Neural progenitor cell (in vitro differentiated cells): ENCODE data around the gene PLEKHA6. TPM values are rescaled to one million over a fixed set of nuclear protein-coding genes. Genes with fewer than 3 reads are reported as not detected.

Experiments used
- DNase-seq: peaks from one replicate; pipeline ENCODE4 v3.0.0-alpha.2; 2016; ENCODE audit warnings: low spot score
- H2AFZ ChIP-seq: fragments of 200-600 bp; sonication (generic); replicated peaks from 2 replicates; pipeline ENCODE4 v1.6.1; 2016; ENCODE audit warnings: antibody characterized with exemption
- H3F3A ChIP-seq: fragments of 200-600 bp; sonication (generic); 2 replicates; pipeline ENCODE4 v1.6.1; 2016; ENCODE audit warnings: antibody characterized with exemption, low read depth
- H3K27ac ChIP-seq: fragments of 200-600 bp; sonication (generic); 2 replicates; pipeline ENCODE4 v1.5.1; 2016; ENCODE audit warnings: mild to moderate bottlenecking
- H3K27me3 ChIP-seq: fragments of 200-600 bp; sonication (generic); 2 replicates; pipeline ENCODE4 v1.6.1; 2016; ENCODE audit warnings: mild to moderate bottlenecking, moderate library complexity
- H3K36me3 ChIP-seq: fragments of 200-600 bp; sonication (generic); 2 replicates; pipeline ENCODE4 v1.5.1; 2016
- H3K4me1 ChIP-seq: fragments of 200-600 bp; sonication (generic); 2 replicates; pipeline ENCODE4 v1.6.1; 2016; ENCODE audit warnings: mixed run types
- H3K4me2 ChIP-seq: fragments of 200-600 bp; sonication (generic); 2 replicates; pipeline ENCODE4 v1.6.1; 2016
- H3K4me3 ChIP-seq: fragments of 200-600 bp; sonication (generic); 2 replicates; pipeline ENCODE4 v1.5.1; 2016
- H3K79me2 ChIP-seq: fragments of 200-600 bp; sonication (generic); 2 replicates; pipeline ENCODE4 v1.6.1; 2016; ENCODE audit warnings: low read depth
- H3K9ac ChIP-seq: fragments of 200-600 bp; sonication (generic); 2 replicates; pipeline ENCODE4 v1.6.1; 2016
- H3K9me3 ChIP-seq: fragments of 200-600 bp; sonication (generic); 2 replicates; pipeline ENCODE4 v1.5.1; 2016; ENCODE audit warnings: low read depth
- H4K20me1 ChIP-seq: fragments of 200-600 bp; sonication (generic); 2 replicates; pipeline ENCODE4 v1.6.1; 2016; ENCODE audit warnings: low read depth
- H3K27ac Mint-ChIP-seq: 3 replicates; pipeline ENCODE4 v1.8.0; 2021; ENCODE audit warnings: mixed read lengths
- H3K27me3 Mint-ChIP-seq: 2 replicates; pipeline ENCODE4 v1.8.0; 2022; ENCODE audit warnings: low read depth, mild to moderate bottlenecking, inconsistent platforms, moderate library complexity, mixed read lengths; ENCODE audit not compliant: insufficient read depth
- H3K36me3 Mint-ChIP-seq: 3 replicates; pipeline ENCODE4 v1.8.0; 2021; ENCODE audit warnings: mixed read lengths
- H3K4me1 Mint-ChIP-seq: 3 replicates; pipeline ENCODE4 v1.8.0; 2021; ENCODE audit warnings: mixed read lengths
- H3K4me3 Mint-ChIP-seq: 3 replicates; pipeline ENCODE4 v1.8.0; 2021; ENCODE audit warnings: mild to moderate bottlenecking, moderate library complexity, mixed read lengths
- H3K9me3 Mint-ChIP-seq: 3 replicates; pipeline ENCODE4 v1.8.0; 2020; ENCODE audit warnings: mixed read lengths
- EZH2 ChIP-seq: fragments of 200-600 bp; sonication (generic); IDR thresholded peaks from 2 replicates; pipeline ENCODE4 v1.6.1; 2017; ENCODE audit warnings: antibody characterized with exemption, mild to moderate bottlenecking, moderate library complexity
- EZH2phosphoT487 ChIP-seq: fragments of 200-600 bp; sonication (generic); IDR thresholded peaks from 2 replicates; pipeline ENCODE4 v1.6.1; 2017; ENCODE audit warnings: antibody characterized with exemption
- total RNA-seq: library from RNA; depleted of rRNA; stranded (reverse); fragments of >200 nt; gene quantifications from 2 replicates; pipeline ENCODE4 v1.2.3, GENCODE V29; 2015; ENCODE audit warnings: low replicate concordance
- TF ChIP-seq, protein P1 (sequence below): fragments of 200-600 bp; sonication (generic); IDR thresholded peaks from 2 replicates; pipeline ENCODE4 v1.5.1; 2017; ENCODE audit warnings: antibody characterized with exemption, mild to moderate bottlenecking

PLEKHA6 gene
- total RNA-seq, 1 donor from 2014 or later, result 0.58 TPM

DNA sequence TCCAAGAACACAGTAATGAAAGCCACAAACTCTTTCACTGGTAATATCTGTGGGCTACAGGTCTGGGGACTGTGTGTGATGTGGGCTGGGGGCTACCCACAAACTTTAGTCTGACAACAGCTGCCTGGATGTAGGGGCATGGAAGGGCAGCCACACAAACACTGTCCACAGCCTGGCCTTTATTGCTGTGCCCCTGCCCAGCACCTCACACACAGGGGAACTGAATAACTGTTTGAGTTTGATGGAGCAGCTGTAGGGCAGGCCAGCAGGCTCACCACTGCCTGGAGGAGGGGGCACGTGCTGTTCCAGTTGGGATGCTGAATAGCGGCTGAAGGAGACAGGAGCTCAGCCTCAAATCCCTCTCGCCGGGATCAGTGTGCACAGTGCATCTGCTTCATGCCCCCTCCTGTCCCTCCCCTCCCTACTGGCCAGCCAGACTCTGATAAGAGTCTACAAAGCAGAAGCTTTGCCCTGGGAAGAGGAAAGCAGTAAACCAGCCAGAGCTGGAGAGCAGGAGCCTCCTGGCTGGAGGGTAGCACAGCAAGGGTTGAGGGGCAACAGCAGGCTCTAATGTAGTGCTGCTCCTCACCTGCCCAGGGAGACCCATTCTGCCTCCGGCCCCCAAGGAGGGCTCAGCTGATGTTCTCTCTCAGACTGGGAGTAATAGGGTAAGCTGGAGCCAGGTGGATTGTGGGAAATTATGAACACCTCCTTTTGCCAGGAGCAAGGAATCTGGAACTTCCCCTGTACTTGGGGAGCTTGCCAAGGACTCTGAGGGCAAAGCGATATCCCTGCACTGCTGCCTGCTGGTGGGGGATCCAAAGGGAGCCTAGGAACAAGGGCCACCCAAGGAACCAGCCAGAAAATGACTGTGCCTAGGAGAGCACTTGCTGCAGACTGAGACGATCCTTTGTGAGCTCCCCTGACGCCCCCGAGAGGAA, 75.7 kb downstream of the PLEKHA6 start:
- Histone ChIP-seq H3K79me2 (no peaks in the 10 kb centered on the region), H3K27me3 (no peaks in the 10 kb centered on the region), H2AFZ (no peak overlapping the region), H3K36me3 (no peaks in the 10 kb centered on the region), H4K20me1 (no peaks in the 10 kb centered on the region), H3F3A (peaks cover 22% of the 10 kb centered on the region), H3K9ac (no peak overlapping the region), H3K4me2 (no peak overlapping the region), H3K4me1 (peaks cover 61% of the 10 kb centered on the region), H3K9me3 (no peaks in the 10 kb centered on the region), H3K27ac (no peak overlapping the region), H3K4me3 (no peak overlapping the region)
- Mint-ChIP-seq H3K4me3 (no peak overlapping the region), H3K9me3 (no peaks in the 10 kb centered on the region), H3K27me3 (peaks cover 2% of the 10 kb centered on the region), H3K27ac (no peak overlapping the region), H3K4me1 (peaks cover 77% of the 10 kb centered on the region), H3K36me3 (peaks cover 6% of the 10 kb centered on the region)
- TF ChIP-seq EZH2phosphoT487, result no peak
- TF ChIP-seq, protein P1, sequence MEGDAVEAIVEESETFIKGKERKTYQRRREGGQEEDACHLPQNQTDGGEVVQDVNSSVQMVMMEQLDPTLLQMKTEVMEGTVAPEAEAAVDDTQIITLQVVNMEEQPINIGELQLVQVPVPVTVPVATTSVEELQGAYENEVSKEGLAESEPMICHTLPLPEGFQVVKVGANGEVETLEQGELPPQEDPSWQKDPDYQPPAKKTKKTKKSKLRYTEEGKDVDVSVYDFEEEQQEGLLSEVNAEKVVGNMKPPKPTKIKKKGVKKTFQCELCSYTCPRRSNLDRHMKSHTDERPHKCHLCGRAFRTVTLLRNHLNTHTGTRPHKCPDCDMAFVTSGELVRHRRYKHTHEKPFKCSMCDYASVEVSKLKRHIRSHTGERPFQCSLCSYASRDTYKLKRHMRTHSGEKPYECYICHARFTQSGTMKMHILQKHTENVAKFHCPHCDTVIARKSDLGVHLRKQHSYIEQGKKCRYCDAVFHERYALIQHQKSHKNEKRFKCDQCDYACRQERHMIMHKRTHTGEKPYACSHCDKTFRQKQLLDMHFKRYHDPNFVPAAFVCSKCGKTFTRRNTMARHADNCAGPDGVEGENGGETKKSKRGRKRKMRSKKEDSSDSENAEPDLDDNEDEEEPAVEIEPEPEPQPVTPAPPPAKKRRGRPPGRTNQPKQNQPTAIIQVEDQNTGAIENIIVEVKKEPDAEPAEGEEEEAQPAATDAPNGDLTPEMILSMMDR, result no peak
- no peak for TF ChIP-seq EZH2
- DNase-seq, result peak; percentile 45

GRCh38 chr1:204282761-204283221, 76.9 kb downstream of the PLEKHA6 start:
- DNase-seq, result no peak
- Histone ChIP-seq H3K9ac (no peak overlapping the region), H3K4me1 (peaks cover 61% of the 10 kb centered on the region), H3K27ac (no peak overlapping the region), H3K27me3 (no peaks in the 10 kb centered on the region), H3K4me3 (no peak overlapping the region), H4K20me1 (no peaks in the 10 kb centered on the region), H3K4me2 (no peak overlapping the region), H2AFZ (no peak overlapping the region), H3K9me3 (no peaks in the 10 kb centered on the region), H3F3A (peaks cover 25% of the 10 kb centered on the region), H3K79me2 (no peaks in the 10 kb centered on the region), H3K36me3 (no peaks in the 10 kb centered on the region)
- Mint-ChIP-seq H3K9me3 (no peaks in the 10 kb centered on the region), H3K36me3 (peaks cover 6% of the 10 kb centered on the region), H3K27ac (peak overlapping the region; percentile 48), H3K4me3 (no peak overlapping the region), H3K27me3 (peaks cover 2% of the 10 kb centered on the region), H3K4me1 (peaks cover 79% of the 10 kb centered on the region)
- TF ChIP-seq, protein P1, result no peak
- no peak for TF ChIP-seq EZH2
- no peak for TF ChIP-seq EZH2phosphoT487

GRCh38 chr1:204280099-204280961, 79.4 kb downstream of the PLEKHA6 start:
- Mint-ChIP-seq H3K4me1 (peaks cover 82% of the 10 kb centered on the region), H3K4me3 (no peak overlapping the region), H3K9me3 (no peaks in the 10 kb centered on the region), H3K27ac (peak overlapping the region; percentile 55), H3K27me3 (peaks cover 2% of the 10 kb centered on the region), H3K36me3 (no peaks in the 10 kb centered on the region)
- no peak for TF ChIP-seq EZH2phosphoT487
- TF ChIP-seq, protein P1, result no peak
- no peak for TF ChIP-seq EZH2
- Histone ChIP-seq H3K36me3 (no peaks in the 10 kb centered on the region), H3K27ac (no peak overlapping the region), H3K4me3 (no peak overlapping the region), H3K4me2 (peak overlapping the region; percentile 35), H3F3A (peaks cover 20% of the 10 kb centered on the region), H4K20me1 (no peaks in the 10 kb centered on the region), H2AFZ (no peak overlapping the region), H3K4me1 (peaks cover 58% of the 10 kb centered on the region), H3K9ac (no peak overlapping the region), H3K79me2 (no peaks in the 10 kb centered on the region), H3K9me3 (no peaks in the 10 kb centered on the region), H3K27me3 (no peaks in the 10 kb centered on the region)
- no peak for DNase-seq
